ENCODE measurements around the gene NOD1.

NOD1 gene

GRCh38 chr7:30448461-30449189 is 30.0 kb downstream of the NOD1 start:
- no peak for DNase-seq (ENCODE audit: low read depth)

GRCh38 chr7:30447466-30447865 is 31.1 kb downstream of the NOD1 start:
- no peak for DNase-seq (ENCODE audit: low read depth)

DNA sequence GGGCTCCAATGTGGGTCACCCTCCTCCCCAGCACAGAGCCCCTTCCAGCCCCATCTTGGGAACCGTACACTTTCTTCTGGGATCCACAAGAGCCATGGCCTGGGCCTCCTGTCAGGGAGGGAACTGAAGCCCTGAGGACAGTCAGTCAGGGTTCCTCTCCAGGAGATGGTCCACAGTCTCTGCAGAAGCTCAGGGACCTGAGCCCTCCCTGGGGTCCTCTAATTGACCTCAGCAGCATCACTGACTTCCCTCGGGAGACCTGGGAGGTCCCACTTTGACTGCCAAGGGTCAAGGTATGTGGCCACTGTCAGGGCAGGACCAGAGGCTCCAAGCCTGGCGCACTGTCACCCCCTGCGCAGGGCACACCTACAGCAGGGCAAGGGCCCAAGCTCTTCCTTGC is 32.3 kb downstream of the NOD1 start:
- no peak for DNase-seq (ENCODE audit: low read depth)

GRCh38 chr7:30445770-30446169 is 32.8 kb downstream of the NOD1 start:
- peak; percentile 53 for DNase-seq (ENCODE audit: low read depth)

- no peak for DNase-seq (ENCODE audit: low read depth)
Observed at GRCh38 chr7:30437823-30438574, 40.6 kb downstream of the NOD1 start.

DNA sequence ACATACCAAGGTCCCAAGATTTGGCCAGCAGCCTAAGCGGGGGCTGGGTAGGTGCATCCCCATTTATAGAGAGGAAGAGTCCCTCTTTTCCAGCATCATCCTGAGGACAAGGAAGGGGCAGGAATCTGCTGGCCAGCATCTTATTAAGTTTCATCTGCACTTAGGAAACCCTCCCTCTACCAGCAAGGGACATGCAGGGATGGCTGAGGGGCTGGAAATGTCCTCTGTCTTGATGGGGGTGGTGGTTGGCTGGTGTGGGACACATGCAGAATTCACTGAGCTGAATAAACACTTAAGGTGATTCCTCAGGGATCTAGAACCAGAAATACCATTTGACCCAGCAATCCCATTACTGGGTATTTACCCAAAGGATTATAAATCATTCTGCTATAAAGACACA is 42.1 kb downstream of the NOD1 start:
- no peak for DNase-seq (ENCODE audit: low read depth)

- no peak for DNase-seq (ENCODE audit: low read depth)
Observed at GRCh38 chr7:30436046-30436445, 42.5 kb downstream of the NOD1 start.

DNA sequence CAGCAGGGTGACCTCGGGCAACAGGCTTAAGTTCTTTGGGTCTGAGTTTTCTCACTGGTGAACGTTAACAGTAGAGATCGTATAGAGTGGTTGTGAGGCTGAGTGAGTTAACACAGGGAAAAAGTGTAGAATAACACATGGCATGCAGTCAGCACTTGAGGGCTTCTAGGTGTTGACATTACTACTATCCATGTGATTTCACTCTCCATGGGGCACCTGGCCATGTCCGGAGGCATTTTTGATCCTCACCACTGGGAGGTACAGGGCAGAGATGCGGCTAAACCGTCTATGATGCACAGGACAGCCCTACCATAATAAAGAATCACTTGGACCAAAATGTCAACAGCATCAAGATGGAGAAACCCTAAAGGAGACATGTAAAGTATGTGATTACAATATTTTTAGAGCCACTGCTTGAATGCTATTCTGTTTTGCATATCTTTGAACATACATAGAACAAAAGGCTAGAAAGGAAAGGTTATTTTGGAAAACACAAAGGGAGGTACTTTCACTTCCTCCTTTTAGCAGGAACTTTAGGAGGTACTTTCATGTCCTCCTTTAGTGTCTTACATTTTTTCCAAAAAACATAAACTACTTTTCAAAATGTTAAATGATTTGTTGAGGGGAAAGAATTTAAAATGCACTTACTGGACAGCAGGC is 44.3 kb downstream of the NOD1 start:
- DNase-seq (ENCODE audit: low read depth): no peak

- DNase-seq (ENCODE audit: low read depth): no peak
Observed at GRCh38 chr7:30433506-30433905, 45.1 kb downstream of the NOD1 start.

DNA sequence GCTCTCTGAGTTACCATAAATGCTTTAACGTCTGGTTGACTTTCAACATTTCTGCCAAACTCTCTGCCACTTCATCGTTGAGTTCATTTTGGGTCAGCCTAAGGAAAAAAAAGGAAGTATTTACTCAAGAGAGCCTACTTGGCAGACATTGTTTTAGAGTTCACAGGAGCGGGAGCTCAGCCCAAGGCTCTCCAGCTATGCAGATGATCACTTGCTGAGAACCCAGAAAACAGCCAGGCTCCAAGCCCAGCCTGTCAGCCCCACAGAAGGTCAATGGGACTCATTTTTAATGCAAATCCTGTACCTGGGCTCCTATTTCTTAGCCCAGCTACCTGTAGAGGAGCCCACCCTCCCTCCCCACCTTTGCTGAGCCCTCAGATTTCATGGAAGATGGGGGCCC is 45.5 kb downstream of the NOD1 start:
- DNase-seq (ENCODE audit: low read depth): no peak

GRCh38 chr7:30430777-30431176 is 47.8 kb downstream of the NOD1 start:
- no peak for DNase-seq (ENCODE audit: low read depth)

- DNase-seq (ENCODE audit: low read depth): no peak
Observed at GRCh38 chr7:30430276-30430675, 48.3 kb downstream of the NOD1 start.

- DNase-seq (ENCODE audit: low read depth): no peak
Observed at GRCh38 chr7:30429156-30429530, 49.4 kb downstream of the NOD1 start.

DNA sequence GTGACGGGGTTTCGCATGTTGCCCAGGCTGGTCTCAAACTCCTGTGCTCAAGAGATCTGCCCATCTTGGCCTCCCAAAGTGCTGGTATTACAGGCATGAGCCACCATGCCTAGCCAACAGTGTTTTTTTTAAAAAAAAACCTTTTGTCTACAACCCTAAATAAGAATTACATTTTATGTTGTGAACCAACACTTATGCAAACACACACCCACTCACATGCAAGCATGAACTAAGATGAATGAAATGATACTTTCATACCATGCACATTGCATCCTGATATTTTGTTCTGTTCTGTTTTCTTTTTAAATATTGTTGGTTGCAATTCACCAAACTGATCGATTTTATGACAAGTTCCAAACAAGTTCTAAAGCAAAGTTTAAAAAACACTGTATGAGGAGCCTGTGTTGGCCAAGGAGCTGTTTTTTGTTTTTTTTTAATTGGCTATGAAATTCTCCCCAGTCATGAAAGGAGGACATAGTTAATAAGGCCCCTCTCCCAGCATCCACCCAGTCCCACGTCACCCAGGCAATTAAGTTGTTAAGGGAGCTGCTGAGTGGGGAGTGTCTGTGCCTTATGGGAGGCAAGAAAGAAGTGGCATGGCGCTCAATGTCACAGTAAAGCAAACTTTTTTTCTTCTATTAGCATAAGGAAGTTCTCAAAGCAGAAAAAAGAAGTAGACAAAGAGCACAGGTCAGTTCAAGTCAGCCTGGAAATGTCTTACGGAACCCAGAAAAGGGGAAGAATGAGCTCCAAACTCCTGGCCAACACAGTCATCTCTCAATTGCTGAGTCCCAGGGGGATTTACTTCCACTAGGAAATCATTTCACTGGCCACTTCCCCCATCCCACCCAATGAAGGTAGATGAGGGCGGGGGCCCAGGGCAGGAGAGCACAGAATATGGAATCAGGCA is 50.1 kb downstream of the NOD1 start:
- DNase-seq (ENCODE audit: low read depth): no peak

DNA sequence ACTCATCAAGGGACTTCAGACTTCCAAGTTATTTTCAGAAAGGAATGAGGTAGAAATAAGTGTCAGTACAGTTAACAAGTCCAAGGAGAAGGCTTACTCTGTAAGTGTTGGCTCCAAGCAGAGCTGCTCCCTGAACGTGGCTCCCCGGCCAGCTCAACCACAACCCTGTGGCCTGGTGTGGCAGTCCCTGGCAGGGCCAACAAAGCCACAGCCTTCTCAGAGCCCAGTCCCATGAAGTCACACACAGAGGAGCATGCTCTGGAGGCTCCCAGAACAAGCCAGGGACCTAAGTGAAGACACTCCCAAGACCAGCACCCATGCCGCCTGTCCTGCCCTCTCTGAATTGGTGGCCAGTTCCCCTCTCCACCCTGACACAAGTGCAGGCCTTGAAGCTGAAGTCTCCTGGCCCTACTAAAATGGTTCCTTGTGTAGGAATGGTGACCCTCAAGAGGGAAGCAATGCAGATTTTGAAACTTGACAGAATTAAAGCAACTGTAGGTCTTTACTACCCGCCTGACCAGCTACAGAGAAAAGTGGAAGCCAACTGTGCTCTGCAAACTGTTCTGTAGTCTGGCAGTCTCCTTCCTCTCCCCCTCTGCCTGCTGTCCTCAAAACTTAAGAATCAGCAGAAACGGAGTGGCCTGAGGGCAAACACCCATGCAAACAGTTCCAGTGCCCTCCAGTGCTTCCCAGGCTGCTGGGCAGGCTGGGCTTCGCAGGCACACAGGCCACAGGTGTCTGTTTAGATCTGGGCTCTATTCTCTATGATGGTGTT is 51.1 kb downstream of the NOD1 start:
- DNase-seq (ENCODE audit: low read depth): no peak

DNA sequence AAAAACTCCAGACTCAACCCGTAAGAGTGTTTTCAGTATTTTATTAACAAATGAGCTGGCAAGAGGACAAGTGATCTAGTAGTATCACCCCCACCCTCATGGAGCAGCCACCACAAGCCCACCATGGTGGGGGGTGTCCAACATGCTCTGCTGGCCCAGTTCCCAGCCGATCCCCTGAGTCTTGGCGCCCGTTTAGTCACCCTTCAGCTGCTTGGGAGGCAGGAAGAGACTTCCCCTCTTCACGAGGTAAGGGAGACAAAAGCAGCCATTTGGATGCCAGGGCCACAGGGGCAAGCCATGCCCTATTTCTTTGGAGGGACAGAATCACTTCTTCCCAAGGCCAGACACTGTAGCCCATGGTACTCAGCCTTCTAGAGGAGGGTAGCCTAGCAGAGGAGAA is 54.1 kb downstream of the NOD1 start:
- no peak for DNase-seq (ENCODE audit: low read depth)

DNA sequence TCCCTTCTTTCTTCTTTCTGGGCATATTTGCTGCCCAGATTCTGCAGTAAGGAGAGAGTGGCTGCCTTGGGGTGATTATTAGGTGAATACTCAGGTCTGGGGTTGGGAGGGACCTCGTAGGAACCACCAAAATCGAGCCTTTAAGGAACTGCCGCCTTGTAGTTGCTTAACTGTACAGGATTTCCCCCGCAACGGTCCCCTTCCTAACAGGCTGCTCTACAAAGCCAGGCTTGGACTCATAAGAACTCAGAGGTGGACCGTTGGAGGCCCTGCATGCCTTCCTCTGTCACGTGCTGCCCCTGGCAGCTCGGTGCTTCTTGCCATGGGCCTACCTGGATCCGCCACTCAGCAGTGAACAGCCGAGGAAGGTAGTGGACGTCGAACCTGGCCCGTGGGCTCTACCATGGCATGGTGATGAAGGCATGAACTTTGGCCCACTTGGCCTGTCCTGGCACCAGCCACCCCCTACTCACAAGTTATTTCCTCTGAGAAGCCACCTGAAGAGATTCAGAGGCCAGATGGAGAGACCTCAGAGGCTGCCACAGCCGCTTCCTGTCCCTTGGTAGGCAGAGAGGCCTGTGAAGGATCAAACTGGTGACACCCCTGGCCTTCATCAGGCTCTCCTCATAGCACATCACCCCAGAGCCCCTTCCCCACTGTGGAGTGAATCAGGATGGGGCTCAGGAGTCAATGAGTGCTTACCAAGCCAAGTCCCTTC is 54.6 kb downstream of the NOD1 start:
- DNase-seq (ENCODE audit: low read depth): no peak

DNA sequence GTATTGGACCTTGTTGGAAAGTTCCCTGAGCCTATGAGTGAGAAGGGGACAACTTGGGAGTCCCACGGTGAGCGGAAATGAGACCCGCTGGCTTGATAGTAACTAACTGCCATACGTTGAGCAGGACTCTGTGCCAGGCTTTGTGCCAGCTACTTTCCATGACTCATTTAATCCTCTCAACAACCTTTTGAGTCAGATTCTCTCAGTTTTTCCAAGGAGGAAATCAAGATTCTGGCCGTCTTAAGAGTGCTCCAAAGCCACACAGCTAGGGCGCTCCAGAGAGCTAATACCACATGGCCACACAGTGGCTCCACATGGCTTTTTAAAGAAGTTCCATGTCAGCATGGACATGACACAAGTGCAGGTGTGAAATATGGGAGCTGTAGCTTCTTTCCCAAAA is 55.7 kb downstream of the NOD1 start:
- DNase-seq (ENCODE audit: low read depth): no peak

DNA sequence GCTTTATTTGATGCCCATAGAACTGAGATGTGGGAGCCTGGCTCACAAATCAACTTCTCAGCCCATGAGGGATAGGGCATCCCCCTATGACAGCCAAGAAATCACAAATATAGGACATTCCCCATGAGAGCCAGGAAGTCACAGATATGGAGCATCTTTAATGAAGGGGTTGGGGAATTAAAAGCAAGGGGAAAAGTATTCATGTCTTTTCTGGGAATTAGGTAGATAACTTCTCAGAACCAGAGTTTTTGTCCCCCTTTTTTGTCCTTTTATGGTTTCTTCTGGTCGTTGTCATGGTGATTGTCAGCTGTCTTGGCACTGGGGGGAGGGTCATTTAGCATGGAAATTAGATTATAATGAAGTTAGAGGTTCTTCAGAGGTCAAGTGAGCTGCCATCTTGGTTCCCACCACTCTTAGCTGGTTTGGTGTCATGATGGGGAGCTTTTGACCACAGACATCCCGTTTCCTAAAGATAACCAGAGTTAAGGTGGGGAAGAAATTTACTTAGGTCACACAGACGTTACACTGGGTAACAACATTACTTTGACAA is 56.9 kb downstream of the NOD1 start:
- DNase-seq (ENCODE audit: low read depth): no peak

DNA sequence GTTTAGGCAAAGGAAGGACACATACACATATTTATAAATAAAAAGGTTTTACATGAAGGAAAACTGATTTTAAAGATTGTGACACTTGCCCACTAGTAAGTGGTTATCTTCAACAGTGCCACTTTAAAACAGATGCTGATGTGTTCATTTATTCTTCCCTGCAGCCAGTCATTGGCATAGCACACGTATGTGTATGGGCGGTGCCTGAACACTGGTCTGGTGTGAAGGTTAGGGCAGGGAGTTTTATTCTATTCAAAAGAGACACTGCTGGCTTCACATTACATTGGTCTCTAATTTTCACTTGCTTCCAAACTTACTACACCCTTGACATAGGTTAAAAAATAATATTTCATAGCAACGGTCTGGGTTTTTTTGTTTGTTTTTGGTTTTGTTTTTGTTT is 57.9 kb downstream of the NOD1 start:
- DNase-seq (ENCODE audit: low read depth): no peak
